Hematopoietic multipotent progenitor cell treated with erythropoietin and hydrocortisone succinate and interleukin-3 and kit ligand, for 17 days (in vitro differentiated cells): ENCODE measurements around the gene RNF182.
A peak's percentile ranks its signal among the peaks of the same experiment; 100 is the strongest.
"Not testable (repeated sequence)": the region's sequence is repeated elsewhere in the genome, so short reads cannot be mapped to it uniquely, and the experiment has no call there.

Experiments used
- DNase-seq: peaks from one replicate; pipeline ENCODE4 v3.0.0-alpha.2; 2015; ENCODE audit warnings: low spot score

Gene RNF182

DNA sequence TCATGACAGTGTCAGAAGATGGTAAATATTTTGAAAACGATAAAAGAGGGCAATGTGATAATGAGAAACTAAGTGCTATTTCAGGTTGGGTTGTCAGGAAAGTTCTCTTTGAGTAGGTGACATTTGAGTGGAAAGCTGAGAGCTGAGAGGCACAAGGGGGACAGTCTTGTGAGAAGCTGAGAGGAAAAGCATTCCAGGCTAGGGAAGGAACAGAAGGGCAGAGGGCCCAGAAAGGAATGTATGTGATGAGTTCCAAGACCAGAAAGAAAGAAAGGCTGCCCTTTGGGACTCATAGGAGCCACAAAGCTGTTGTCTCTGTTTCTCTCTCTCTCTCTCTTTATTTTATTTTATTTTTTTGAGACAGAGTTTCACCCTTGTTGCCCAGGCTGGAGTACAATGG lies 7.6 kb upstream of the RNF182 start:
- DNase-seq = no peak

DNA sequence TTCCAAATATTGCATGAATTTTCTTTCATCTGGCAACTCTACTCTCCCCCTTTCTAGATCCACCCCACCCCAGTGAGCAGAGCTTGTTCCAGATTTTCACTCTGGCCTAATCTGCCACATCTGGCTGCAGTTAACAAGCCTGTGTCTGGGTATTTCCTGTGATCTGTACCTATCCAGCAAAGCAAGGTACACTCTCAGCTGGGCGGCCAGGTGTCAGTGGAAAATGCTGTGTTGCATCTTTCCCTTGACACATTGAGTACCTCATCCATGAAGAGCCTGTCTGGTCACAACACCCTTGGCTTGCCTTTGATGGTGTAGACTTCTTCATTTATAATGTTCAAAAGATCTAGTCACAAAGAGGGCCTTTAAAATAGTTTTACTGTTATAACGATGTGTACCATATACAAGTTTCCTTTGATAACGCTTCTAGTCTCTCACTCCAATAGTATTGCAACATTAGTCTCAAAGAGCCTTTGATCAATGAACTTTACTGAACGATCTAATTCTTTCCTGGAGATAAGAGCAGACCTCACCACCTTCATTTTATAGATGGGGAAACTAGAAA lies 6.0 kb upstream of the RNF182 start:
- DNase-seq = no peak

DNA sequence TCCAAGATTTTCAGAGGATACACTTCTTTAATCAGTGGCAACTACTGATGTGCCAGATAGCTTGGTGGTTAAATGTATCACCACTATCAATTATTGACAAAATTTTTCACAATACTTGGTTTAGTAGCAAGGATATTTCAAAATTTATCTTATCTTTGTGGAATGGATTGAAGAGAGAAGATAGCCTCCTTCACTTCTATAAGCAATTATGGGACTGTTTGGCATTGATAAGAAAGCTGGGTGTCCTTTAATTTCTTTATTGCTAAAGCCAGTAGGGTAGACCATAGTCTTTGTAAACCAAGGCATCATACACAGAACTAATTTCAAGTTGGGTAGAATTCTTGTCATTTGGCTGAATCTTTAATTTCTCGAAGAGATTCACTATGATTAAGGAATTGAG lies 4.9 kb upstream of the RNF182 start:
- DNase-seq = no peak

DNA sequence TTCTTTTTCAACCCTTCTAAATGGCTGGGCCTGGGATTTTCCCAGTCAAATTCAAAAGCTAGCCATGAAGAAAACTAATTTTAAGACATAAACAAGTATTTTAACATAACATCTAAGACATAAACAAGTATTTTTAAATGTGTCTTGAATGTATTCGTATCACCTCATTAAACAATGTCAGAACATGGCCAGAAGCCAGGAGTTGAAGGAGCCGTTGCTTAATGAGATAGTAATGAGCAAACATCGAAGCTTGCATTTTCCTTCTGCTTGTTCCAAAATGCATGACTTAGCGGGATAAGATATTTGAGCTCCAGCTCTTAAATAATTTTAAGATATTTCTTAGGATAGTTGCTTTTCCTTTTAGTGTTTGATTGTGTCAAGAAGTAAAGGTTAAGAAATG lies 4.2 kb upstream of the RNF182 start:
- peak; percentile 15 for DNase-seq

DNA sequence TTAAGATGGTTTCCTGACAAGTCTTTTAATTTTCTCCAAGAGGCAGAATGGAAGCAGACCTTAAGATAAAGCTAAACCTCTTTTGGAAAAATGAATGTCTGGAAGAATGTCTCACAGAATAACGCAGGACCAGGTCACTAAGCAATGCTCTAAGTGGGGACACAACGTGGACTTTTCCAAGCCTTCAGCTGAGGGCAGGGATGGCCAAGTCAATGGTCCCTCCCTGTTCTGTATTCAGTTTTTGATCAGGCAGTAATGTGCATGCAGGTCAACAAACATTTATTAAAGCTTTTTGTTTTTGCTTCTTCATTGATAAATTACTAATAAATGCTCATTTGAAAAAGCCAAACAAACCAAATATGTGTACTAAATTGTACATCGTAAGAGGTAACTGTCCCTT lies 2.0 kb upstream of the RNF182 start:
- no peak for DNase-seq

DNA sequence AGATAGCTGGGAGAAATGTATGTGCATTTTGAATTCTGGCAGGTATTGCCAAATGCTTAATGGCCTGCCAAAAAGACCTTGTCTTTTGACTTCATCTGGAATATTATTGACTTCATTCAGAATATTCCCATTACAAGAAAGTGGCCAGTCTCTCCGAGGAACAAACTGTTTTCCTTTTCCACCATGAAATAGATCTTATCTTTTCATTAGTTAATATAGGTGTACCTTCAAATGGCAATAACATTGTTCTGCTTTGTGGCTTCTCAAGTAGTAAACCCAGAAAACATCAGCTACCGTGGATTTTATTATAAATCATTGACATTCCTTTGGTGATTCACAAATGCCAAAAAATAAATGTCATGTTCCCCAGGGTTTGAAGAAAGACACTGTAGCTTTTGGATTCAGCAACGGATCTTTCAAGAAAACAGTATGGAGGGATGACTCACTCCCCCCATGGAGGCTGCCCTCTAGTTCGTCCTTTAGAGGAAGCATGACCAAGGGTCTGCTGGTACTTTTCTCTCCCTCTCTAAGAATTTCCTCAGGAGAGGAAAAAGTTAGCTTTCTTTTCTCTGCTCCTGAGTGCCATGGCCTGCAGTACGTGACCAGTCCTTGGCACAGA lies 1.1 kb upstream of the RNF182 start:
- DNase-seq = no peak

DNA sequence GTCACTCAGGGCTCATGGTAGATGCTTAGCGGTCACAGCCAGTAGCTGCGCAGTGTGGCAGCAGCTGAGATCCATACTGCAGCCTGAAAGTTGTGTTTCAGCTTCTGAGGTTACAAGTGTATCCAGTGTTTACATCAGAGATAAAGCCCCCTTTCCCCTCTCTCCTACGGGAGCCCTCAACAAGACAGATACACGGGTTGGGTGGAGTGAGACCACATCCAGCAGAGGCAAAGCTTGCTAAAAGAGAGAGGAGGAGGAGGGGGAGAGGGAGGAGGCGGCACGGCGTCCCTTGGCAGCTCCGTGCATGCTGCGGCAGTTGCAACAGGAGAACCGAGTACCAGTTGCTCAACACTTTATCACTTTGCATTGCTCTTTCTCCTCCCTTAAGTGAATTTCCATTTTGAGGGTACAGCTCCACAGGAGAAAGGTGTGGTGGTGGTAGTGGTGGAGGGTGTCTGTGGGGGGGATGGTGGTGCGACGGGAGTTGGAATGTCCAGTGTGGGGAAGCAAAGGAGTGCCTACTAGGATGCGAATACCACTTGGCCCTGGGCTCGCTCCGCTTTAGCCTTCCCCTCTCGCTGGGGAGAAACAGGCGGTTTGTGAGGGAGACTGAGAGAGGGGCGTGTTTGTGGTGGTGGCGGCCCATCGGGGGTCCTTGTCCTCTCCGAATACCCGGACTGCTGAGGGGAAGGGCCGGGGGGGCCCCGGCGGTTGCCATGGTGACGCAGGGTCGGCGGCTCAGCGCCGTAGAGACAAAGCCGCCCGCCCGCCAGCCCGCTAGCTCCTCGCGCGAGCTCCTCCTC lies 405 bp upstream of the RNF182 start:
- DNase-seq = no peak

DNA sequence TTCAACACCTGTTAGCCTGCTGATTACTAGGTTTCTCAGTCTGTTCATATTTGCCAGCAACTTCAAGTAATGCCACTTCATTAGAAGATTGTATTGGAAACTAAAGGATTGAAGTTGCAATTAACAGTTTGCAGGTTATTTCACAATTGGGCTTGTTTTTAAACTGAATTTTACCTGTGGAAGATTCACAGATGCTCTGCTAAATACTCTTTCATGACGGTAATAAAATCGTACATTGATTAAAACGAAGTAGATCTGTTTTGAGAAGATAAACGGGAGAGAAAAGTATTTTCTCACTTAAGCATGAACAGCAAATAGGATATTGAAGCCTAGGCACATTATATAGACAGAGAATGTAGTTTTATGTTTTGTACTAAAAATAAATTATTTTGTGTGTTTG lies 1.6 kb downstream of the RNF182 start:
- DNase-seq = no peak

DNA sequence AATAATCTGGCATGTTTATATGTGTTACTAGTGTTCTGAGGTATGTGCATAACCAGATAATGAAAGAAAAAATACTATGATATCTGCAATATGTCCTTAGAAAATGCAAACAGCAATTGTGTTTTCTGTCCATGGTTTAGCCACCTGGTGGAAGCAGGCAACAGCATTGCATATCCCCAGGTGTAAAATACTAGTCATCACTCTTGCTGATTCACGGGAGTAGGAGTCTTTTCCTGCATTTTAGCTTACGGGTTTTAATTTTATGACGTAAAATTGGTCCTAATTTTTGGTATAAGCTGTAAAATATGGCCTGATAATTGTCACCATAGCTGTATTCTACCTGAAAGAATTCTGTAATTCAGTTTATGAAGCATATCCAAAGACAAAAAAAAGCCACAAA lies 2.5 kb downstream of the RNF182 start:
- DNase-seq = no peak

DNA sequence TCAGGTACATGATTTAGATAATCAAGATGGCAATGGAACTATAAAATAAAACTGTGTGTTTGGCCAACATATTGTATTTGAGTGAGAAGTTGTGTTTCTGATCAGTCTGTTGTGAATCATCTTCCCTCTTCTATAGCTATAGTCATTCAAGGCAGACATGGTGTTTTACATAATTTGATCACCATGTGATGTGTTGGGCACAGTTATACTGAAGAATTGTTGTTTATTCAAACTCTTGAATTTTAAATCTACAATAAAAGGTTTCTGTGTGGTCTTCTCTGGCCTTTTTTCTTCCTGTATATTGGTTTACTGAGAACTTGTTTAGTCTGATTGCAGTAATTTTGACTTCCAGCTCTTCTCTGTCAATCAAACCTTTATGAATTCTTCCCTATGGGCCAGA lies 4.4 kb downstream of the RNF182 start:
- no peak for DNase-seq

DNA sequence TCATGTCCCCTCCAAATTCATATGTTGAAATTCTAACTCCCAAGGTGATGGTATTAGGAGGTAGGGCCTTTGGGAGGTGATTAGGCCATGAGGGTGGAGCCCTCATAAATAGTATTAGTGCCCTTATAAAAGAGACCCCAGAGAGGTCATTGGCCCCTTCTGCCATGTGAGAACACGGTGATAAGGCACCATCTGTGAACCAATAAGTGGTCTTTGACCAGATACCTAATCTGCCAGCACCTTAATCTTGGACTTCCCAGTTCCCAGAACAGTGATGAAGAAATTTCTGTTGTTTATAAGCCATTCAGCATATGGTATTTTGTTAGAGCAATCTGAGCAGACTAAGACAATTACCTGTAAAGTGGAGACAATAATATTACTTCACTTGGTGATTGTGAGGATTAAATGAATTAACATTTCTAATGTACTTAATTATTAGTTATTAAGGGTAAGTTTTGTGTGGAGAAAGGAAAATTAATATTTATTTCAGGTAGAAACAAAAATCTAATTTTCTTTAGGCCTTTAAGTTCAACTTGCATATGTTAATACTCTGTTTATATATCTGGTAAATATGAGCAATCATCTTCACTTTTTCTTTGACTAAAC lies 7.1 kb downstream of the RNF182 start:
- no peak for DNase-seq

DNA sequence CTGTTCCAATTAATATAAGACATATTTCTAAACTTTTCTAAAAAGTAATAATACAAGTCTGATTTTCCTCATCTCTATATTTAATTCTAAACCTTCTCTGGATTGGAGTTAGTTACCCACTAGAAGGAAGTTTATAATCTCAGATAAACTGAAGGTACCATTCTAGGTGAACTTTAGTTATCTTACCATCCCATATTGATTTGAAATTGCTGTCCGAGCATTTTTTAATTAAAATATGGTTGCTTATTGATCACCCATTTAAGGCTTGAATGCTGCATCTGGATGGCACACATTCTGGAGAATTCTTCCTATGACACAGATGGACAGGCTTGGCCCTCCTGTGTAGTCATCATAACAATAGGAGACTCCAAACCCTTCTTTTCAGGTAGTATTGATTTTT lies 8.0 kb downstream of the RNF182 start:
- DNase-seq = no peak

DNA sequence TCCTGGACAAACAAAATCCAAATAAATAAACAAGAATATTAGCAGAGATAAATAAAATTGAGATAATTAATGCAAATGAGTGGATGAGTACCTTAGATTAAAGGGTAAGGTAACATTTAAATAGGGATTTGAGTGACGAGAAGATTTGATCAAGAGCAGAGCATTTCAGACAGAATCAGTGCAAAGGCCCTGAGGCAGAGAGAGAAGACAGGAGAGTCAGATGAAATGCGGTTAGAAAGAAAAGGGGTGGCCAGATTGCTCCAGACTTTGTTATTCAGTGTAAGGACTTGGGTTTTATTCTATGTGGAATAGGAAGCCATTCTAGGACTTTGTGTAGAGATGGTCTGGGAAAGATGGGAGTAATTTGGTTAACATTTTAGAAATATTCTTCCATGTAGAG lies 10.0 kb downstream of the RNF182 start:
- no peak for DNase-seq

DNA sequence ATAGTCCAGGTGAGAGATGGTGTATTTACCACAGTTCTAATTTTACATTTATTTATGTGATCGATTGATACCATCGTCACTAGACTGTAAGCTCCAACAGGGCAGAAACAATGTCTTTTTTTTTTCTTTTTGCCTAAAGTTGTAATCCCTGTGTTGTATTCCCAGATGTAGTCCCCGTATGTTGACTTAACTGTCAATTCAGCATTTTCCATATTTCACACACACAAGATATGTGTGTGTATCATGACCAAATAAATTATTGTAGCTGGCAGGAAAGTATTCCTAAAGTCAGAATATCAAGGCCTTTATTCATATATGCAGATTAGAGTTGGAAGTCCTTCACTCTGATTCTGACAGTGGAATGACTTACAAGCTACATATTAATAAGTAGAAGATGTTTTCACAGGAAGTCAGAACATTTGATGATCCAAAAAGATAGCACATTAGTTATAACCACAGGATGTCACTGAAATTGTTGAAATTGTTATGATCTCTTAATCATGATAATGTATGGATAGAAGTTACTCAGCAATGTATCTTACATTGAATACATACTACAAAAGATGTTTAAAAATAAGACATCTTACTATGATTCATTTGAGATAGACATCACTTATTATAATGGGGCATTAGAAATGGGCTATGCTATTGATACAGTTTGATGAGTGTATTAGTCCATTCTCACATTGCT lies 10.6 kb downstream of the RNF182 start:
- no peak for DNase-seq

DNA sequence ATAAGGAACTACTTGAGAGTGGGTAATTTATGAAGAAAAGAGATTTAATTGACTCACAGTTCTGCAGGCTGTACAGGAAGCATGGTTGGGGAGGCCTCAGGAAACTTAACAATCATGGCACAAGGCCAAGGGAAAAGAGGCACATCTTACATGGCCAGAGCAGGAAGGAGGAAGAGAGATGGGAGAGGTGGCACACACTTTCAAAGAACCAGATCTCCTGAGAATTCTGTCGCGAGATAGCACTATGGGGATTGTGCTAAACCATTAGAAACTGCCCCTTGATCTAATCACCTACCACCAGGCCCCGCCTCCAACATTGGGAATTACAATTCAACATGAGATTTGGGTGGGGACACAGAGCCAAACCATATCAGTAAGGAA lies 11.1 kb downstream of the RNF182 start:
- DNase-seq = not testable (repeated sequence)

DNA sequence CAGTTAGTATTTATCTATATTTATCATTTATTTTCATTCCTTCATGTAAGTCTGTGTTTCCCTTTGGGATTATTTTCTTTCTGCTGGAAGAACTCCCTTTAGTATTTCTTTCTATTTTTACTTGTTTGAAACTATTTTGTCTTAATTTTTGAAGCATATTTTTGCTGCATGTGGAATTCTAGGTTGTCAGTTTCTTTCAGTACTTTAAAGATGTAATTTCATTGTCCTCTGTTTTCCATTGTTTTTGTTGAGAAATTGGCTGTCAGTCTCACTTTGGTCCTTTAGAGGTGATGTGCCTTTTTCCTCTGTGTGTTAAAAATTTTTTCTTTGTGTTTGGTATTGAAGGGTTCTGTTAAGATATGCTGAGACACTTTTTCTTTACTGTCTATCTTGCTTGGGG lies 17.1 kb downstream of the RNF182 start:
- no peak for DNase-seq

DNA sequence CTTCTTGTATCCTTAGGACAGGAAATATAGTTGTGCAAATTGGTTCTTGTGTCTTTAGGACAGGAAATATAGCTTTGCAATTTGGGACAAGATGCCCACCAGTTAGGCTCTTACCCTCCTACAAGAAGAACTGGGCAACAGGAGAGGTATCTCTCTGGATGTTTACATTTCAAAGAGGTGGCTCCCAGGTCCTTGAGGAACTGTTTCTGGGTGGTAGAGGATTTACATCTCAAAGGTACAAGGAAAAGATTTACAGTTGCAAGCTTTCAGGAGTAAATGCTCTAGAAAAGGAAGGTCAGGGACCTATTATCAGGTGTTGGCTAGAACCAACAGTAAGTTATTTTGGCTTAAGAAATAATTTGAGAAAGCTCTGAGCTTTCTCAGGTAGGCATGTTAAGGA lies 19.2 kb downstream of the RNF182 start:
- no peak for DNase-seq

DNA sequence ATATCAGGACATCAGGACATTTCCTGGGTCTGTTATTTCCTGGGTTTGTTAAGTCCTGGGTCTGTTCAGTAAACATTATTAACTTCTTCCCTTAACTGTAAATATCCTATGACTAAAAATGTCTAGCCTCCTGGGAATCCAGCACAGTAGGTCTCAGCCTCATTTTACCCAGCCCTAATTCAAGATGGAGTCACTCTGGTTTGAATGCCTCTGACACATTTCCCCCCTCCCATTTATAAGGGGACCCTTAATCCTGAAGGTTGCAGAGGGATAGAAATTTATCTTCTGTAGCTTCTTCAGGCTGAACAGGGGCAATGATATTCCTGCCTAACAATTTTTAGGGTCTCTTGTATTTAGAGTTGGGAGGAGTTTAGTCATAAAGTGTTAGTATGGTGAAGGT lies 21.8 kb downstream of the RNF182 start:
- no peak for DNase-seq

DNA sequence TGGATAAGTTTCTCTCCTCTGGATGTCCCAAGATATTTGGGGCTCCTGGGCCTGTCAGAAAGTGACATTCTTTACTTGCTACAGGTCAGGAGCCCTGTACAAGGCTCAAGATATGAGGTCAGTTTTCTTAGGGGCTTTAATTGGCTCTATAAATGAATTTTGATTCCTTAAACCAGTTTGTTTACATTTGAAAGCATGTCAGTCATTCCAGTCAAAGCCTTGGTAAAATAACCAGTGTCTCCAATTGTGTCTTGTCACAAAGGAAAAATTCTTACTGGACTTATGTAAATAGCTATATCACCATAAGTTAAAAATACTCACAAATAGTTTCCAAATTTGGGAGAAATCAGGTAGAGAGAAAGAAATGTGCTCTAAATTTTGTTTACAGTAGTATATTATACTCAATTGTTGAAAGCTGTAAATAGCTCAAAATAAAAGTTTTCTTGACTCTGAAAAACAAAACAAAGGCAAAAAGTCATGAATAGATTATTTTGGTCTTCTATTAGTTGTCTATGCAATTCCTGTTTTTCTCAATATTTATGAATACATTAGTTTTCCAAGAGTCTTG lies 22.9 kb downstream of the RNF182 start:
- DNase-seq = no peak

DNA sequence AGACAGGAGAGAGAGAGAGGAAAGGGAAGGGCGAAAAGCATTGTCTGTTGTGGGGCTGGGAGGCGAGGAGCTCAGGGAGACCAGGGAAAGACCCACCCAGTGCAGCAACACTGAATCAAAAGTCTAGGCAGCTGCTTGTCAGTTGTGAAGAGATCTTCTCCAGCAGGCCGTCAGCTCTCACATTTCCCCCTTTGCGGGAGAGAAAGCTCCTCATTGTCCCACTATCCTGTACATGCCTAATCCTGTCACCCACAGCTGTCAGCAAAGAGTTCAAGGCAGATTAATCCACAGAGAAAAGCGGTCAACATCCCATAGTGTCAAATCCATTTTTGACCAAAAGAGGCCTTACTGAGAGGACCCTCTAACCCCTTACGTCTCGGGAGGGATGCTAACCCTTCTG lies 27.3 kb downstream of the RNF182 start:
- no peak for DNase-seq

DNA sequence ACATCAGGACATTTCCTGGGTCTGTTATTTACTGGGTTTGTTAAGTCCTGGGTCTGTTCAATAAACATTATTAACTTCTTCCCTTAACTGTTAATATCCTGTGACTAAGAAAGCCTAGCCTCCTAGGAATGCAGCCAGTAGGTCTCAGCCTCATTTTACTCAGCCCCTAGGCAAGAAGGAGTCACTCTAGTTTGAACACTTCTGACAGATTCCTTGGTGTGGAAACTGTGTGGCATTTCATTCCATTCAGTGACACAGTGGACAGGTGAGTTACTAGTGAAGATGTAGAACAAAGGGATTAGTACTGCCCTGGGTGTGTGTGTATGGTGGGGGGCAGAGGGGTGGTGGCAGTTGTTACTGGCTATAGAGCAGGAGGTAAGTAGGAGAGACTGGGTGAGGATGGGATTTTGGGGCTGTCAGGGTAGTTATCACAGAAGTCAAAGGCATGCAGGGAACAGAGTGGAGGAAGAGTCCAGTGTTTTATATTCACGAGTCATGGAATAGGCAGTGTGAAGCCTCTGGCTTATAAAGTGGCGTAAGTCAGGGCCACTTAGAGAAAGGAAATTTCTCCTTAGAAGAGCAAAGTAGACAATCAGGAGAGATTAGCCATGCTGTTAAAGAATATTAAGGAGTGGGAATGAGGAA lies 28.4 kb downstream of the RNF182 start:
- no peak for DNase-seq

DNA sequence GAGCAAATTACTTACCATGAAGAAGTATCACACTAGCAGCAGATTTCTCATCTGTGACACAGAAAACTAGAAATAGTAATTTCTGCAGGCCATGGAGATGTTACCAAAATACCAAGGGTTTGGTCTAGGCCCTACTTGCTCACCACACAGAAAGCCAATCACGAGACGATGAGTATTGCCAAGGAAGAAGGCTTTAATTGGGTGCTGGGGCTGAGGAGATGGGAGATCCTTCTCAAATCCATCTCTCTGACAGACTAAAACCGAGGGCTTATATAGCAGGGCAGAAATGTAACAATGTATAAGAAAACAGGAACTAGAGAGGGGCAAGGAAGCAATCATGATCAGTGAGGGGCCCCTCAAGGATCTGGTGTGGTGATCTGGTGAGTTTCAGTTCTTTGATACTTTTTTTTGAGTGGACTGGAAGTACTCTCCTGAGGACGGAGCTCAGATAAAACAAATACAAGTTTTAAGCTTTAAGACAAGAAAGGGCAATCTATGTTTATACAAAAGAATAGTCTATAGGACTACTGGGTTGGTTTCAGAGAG lies 40.9 kb downstream of the RNF182 start:
- DNase-seq = no peak
